IPS-18a (cell line): ENCODE measurements around the gene MARK1.
"Not testable (repeated sequence)": the region's sequence is repeated elsewhere in the genome, so short reads cannot be mapped to it uniquely, and the experiment has no call there.

Source experiments
- H3K27ac ChIP-seq: one replicate; pipeline ENCODE4 v1.5.1; 2013; ENCODE audit warnings: low read length
- H3K27me3 ChIP-seq: one replicate; pipeline ENCODE4 v1.6.1; 2013; ENCODE audit warnings: mild to moderate bottlenecking, low read length; ENCODE audit not compliant: control insufficient read depth, insufficient read depth
- H3K36me3 ChIP-seq: one replicate; pipeline ENCODE4 v1.6.1; 2013; ENCODE audit warnings: low read depth, low read length; ENCODE audit not compliant: control insufficient read depth
- H3K4me1 ChIP-seq: one replicate; pipeline ENCODE4 v1.6.1; 2013; ENCODE audit warnings: low read depth, low read length; ENCODE audit not compliant: control insufficient read depth
- H3K4me3 ChIP-seq: one replicate; pipeline ENCODE4 v1.5.1; 2013; ENCODE audit warnings: low read length
- H3K9ac ChIP-seq: one replicate; pipeline ENCODE4 v1.6.1; 2013; ENCODE audit warnings: mild to moderate bottlenecking, low read length, moderate library complexity
- H3K9me3 ChIP-seq: one replicate; pipeline ENCODE4 v1.6.1; 2013; ENCODE audit warnings: low read depth, low read length; ENCODE audit not compliant: control insufficient read depth

The MARK1 gene

GRCh38 chr1:220573836-220574235, 45.9 kb downstream of the MARK1 start:
- Histone ChIP-seq H3K27me3 (no peaks in the 10 kb centered on the region), H3K36me3 (no peaks in the 10 kb centered on the region), H3K27ac (no peak overlapping the region), H3K4me3 (no peak overlapping the region), H3K9me3 (peaks cover 12% of the 10 kb centered on the region), H3K4me1 (no peaks in the 10 kb centered on the region), H3K9ac (no peak overlapping the region)

DNA sequence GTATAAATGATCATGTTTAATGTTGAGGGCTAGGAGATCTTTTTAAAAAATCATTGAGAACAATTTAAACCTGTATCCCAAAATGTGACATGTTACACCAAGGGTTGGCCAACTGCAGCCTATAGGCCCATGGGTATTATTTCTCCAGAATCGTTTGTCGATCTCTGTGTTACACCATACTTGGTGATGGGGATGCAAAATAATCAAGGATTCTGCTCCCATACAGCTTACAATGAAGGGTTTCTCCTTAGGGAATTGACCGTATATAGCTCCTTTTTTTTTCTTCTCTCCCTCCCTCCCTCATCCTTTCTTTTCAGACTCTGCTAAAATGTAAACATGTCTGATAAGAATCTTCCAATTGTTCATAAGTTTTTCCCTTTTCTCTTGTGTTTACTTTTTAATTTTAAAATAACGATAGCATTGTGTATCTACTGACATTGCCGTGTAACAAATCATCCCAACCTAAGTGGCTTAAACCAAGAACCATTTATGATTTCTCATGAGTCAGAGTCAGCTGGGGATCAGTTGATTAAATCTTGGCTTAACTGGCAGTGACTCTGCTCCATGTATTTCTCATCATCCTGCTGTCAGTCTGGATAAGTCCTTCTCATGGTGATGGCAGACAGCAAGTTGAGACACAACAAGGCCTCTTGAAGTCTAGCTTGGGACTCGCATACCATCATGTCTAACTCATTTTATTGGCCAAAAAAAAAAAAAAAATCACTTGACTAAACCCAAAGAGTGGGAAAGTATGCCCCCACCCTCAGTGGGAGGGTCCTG, 48.0 kb downstream of the MARK1 start:
- H3K27ac ChIP-seq, result no peak overlapping the region
- no peaks in the 10 kb centered on the region for H3K27me3 ChIP-seq
- no peaks in the 10 kb centered on the region for H3K4me1 ChIP-seq
- H3K9me3 ChIP-seq, result peaks cover 12% of the 10 kb centered on the region
- peaks cover 6% of the 10 kb centered on the region for H3K36me3 ChIP-seq
- H3K9ac ChIP-seq, result no peak overlapping the region
- no peak overlapping the region for H3K4me3 ChIP-seq

- H3K9me3 ChIP-seq, result peaks cover 7% of the 10 kb centered on the region
- H3K27me3 ChIP-seq, result no peaks in the 10 kb centered on the region
- H3K36me3 ChIP-seq, result peaks cover 10% of the 10 kb centered on the region
- no peak overlapping the region for H3K4me3 ChIP-seq
- H3K4me1 ChIP-seq, result no peaks in the 10 kb centered on the region
- H3K27ac ChIP-seq, result no peak overlapping the region
- no peak overlapping the region for H3K9ac ChIP-seq
Observed at GRCh38 chr1:220577926-220578325, 50.0 kb downstream of the MARK1 start.

- Histone ChIP-seq H3K27ac (no peak overlapping the region), H3K36me3 (peaks cover 10% of the 10 kb centered on the region), H3K27me3 (no peaks in the 10 kb centered on the region), H3K4me1 (no peaks in the 10 kb centered on the region), H3K4me3 (no peak overlapping the region), H3K9me3 (peaks cover 2% of the 10 kb centered on the region), H3K9ac (no peak overlapping the region)
Observed at GRCh38 chr1:220579317-220579716, 51.4 kb downstream of the MARK1 start.

GRCh38 chr1:220592714-220593113, 64.8 kb downstream of the MARK1 start:
- no peak overlapping the region for H3K9ac ChIP-seq
- peaks cover 6% of the 10 kb centered on the region for H3K36me3 ChIP-seq
- H3K27ac ChIP-seq, result no peak overlapping the region
- H3K9me3 ChIP-seq, result no peaks in the 10 kb centered on the region
- no peaks in the 10 kb centered on the region for H3K4me1 ChIP-seq
- H3K27me3 ChIP-seq, result no peaks in the 10 kb centered on the region
- no peak overlapping the region for H3K4me3 ChIP-seq

- peaks cover 6% of the 10 kb centered on the region for H3K36me3 ChIP-seq
- no peak overlapping the region for H3K27ac ChIP-seq
- H3K4me3 ChIP-seq, result no peak overlapping the region
- H3K9me3 ChIP-seq, result no peaks in the 10 kb centered on the region
- H3K27me3 ChIP-seq, result no peaks in the 10 kb centered on the region
- H3K4me1 ChIP-seq, result no peaks in the 10 kb centered on the region
- H3K9ac ChIP-seq, result no peak overlapping the region
Observed at GRCh38 chr1:220594356-220594755, 66.4 kb downstream of the MARK1 start.

DNA sequence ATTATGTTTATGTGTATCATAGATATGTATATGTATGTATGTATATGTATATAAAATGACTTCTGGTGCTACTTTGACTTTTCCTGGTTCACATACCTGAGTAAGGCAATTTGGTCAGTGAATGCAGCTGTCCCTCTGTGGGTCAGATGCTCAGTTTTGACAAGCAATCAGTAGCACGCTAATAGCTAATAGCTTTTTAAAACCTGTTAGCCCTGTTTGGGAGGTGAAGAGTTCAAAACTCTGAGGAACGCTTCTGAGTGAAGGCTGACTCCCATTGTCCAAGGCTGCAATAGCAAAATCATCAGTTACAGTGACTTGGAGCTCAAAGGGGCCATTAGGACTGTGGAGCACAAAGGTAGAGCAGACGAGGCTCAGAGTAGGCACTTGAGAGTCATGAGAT, 67.2 kb downstream of the MARK1 start:
- no peaks in the 10 kb centered on the region for H3K27me3 ChIP-seq
- H3K4me1 ChIP-seq, result no peaks in the 10 kb centered on the region
- no peaks in the 10 kb centered on the region for H3K9me3 ChIP-seq
- H3K36me3 ChIP-seq, result peaks cover 6% of the 10 kb centered on the region
- H3K27ac ChIP-seq, result no peak overlapping the region
- H3K4me3 ChIP-seq, result no peak overlapping the region
- H3K9ac ChIP-seq, result no peak overlapping the region

- no peaks in the 10 kb centered on the region for H3K27me3 ChIP-seq
- H3K9me3 ChIP-seq, result no peaks in the 10 kb centered on the region
- no peaks in the 10 kb centered on the region for H3K4me1 ChIP-seq
- no peak overlapping the region for H3K4me3 ChIP-seq
- no peaks in the 10 kb centered on the region for H3K36me3 ChIP-seq
- no peak overlapping the region for H3K27ac ChIP-seq
- no peak overlapping the region for H3K9ac ChIP-seq
Observed at GRCh38 chr1:220604926-220605325, 77.0 kb downstream of the MARK1 start.

- H3K27me3 ChIP-seq, H3K4me3 ChIP-seq, H3K36me3 ChIP-seq, H3K4me1 ChIP-seq, H3K27ac ChIP-seq, H3K9me3 ChIP-seq, H3K9ac ChIP-seq: not testable (repeated sequence)
Observed at GRCh38 chr1:220605651-220606050, 77.7 kb downstream of the MARK1 start.

- H3K36me3 ChIP-seq, H3K9ac ChIP-seq, H3K27ac ChIP-seq, H3K4me3 ChIP-seq, H3K27me3 ChIP-seq, H3K9me3 ChIP-seq, H3K4me1 ChIP-seq: not testable (repeated sequence)
Observed at GRCh38 chr1:220611100-220611499, 83.2 kb downstream of the MARK1 start.

DNA sequence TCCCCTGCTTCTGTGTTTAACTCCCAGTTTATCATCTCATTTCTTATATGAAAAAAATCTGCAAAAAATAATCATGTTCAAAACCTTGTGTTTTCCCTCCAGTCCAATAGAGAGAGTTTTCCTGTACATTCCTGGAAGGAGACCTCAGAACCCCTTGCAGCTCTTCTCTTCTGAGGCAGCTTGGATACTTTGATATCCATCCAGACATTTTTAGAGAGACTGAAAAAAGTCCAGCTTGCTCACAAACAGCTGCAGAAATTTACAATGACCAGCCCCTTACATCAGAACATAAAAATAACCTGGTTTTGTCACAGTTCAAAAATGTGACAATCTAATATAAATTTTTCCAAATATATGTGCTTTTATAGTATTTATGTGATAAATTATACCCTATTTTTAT, 88.9 kb downstream of the MARK1 start:
- peaks cover 7% of the 10 kb centered on the region for H3K36me3 ChIP-seq

GRCh38 chr1:220628431-220628830, 100.5 kb downstream of the MARK1 start:
- peaks cover 8% of the 10 kb centered on the region for H3K4me1 ChIP-seq
- peaks cover 3% of the 10 kb centered on the region for H3K36me3 ChIP-seq
- H3K9ac ChIP-seq, result no peak overlapping the region
- H3K27me3 ChIP-seq, result no peaks in the 10 kb centered on the region
- H3K27ac ChIP-seq, result no peak overlapping the region
- no peaks in the 10 kb centered on the region for H3K9me3 ChIP-seq
- H3K4me3 ChIP-seq, result no peak overlapping the region

More for the DNA sequence above, 88.9 kb downstream of the MARK1 start:
- Histone ChIP-seq H3K9me3 (no peaks in the 10 kb centered on the region), H3K27me3 (no peaks in the 10 kb centered on the region), H3K9ac (no peak overlapping the region), H3K27ac (no peak overlapping the region), H3K4me3 (no peak overlapping the region), H3K4me1 (peaks cover 6% of the 10 kb centered on the region)
